Lower lobe of right lung (tissue), 2 donors: ENCODE results near the gene GLRA3. TPM values are rescaled to one million over a fixed set of nuclear protein-coding genes. Genes with fewer than 3 reads are reported as not detected.

Source experiments
- ATAC-seq, 2 donors: fragments of 200-7000 bp; cut with Tn5 transposase; one replicate each; pipeline ENCODE4 v1.9.1; 2020 to 2022; ENCODE audit warnings: mild to moderate bottlenecking in 2 of 2, moderate library complexity in 2 of 2
- DNase-seq: peaks from one replicate; pipeline ENCODE4 v3.0.0-alpha.2; 2020
- H3K27ac ChIP-seq: fragments of 200-600 bp; one replicate; pipeline ENCODE4 v1.8.0; 2022
- H3K27me3 ChIP-seq: fragments of 200-600 bp; one replicate; pipeline ENCODE4 v1.8.0; 2022; ENCODE audit warnings: low read depth
- H3K36me3 ChIP-seq: fragments of 200-600 bp; one replicate; pipeline ENCODE4 v1.8.0; 2022; ENCODE audit warnings: mild to moderate bottlenecking
- H3K4me1 ChIP-seq: fragments of 200-600 bp; one replicate; pipeline ENCODE4 v1.8.0; 2022
- H3K4me3 ChIP-seq: fragments of 200-600 bp; one replicate; pipeline ENCODE4 v1.8.0; 2022; ENCODE audit warnings: mild to moderate bottlenecking
- H3K9me3 ChIP-seq: fragments of 200-600 bp; one replicate; pipeline ENCODE4 v1.8.0; 2022
- intact Hi-C: fragments of 100-400 bp; cut with DNase I; formaldehyde crosslinking; loops from one replicate; pipeline ENCODE4 v1.11.0; 2022
- total RNA-seq: library from RNA; stranded (reverse); fragmentation: NEBNext Ultra II Directional; extraction: Animal tissue kit (Norgen Biotek cat#: 25700); gene quantifications from one replicate; pipeline ENCODE4 v1.2.1, GENCODE V29; 2021
- TF ChIP-seq, protein P1 (sequence below): fragments of 200-600 bp; IDR thresholded peaks from one replicate; pipeline ENCODE4 v1.8.0; 2022; ENCODE audit warnings: antibody characterized with exemption, mild to moderate bottlenecking
- donor health status: DM: no; HTN: yes; CAD: no; lungs with severe emphysema.

Gene GLRA3
- total RNA-seq, 1 donor from 2014 or later: not detected

DNA sequence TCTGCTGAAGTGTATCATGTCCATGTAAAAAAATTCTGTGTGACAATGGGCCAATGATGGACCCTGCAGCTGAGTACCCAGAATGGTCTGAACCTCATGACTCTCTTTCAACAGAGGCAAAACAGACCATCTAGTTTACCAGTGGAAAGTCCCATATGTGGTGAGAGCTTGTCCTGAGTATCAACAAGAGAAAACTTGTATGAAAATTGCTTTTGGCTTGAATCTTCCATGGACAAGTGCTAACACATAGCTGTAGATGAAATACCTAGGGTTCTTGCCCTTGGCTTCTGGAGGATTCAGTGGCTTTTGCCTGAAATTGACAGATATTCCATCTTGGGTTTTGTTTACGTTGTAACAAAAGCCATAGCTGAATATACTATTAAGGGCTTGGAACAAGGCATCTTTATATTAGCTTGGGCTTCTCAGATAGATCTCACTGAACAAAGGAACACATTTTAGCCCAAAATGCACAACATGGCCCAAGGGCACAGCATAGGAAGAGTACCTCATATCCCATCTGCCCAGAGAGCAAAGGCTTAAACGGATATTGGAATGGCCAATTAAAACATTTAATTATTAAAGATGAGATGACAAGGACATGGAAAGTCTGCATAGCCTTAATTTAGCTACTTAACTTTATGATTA, 178.2 kb downstream of the GLRA3 start:
- H3K4me3 ChIP-seq: no peak overlapping the region
- DNase-seq: no peak
- H3K27ac ChIP-seq: no peak overlapping the region
- ATAC-seq: no peak
- H3K9me3 ChIP-seq: no peaks in the 10 kb centered on the region
- intact Hi-C loops: no loop called here
- H3K27me3 ChIP-seq: no peaks in the 10 kb centered on the region
- no peaks in the 10 kb centered on the region for H3K4me1 ChIP-seq
- TF ChIP-seq, protein P1, sequence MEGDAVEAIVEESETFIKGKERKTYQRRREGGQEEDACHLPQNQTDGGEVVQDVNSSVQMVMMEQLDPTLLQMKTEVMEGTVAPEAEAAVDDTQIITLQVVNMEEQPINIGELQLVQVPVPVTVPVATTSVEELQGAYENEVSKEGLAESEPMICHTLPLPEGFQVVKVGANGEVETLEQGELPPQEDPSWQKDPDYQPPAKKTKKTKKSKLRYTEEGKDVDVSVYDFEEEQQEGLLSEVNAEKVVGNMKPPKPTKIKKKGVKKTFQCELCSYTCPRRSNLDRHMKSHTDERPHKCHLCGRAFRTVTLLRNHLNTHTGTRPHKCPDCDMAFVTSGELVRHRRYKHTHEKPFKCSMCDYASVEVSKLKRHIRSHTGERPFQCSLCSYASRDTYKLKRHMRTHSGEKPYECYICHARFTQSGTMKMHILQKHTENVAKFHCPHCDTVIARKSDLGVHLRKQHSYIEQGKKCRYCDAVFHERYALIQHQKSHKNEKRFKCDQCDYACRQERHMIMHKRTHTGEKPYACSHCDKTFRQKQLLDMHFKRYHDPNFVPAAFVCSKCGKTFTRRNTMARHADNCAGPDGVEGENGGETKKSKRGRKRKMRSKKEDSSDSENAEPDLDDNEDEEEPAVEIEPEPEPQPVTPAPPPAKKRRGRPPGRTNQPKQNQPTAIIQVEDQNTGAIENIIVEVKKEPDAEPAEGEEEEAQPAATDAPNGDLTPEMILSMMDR: no peak
- H3K36me3 ChIP-seq: no peaks in the 10 kb centered on the region

DNA sequence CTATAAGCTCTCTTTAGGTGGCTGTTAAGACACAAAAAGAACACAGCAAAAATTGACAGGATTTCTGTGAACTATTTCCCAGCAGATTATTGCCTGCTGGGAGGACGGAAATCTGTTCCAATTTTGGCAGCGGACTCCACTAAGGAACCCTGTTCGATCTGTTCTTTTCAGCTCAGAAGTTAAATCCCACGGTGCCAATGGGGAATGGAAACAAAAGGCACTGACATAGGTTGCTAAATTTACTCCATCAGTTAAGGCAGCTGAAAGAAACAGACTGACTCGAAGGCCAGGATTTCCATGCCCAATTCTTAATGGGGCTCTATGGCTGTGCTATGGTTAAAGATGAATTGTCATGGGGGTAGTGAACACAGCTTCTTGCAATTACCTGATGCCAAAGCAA, 180.2 kb downstream of the GLRA3 start:
- Histone ChIP-seq H3K4me1 (no peaks in the 10 kb centered on the region), H3K9me3 (no peaks in the 10 kb centered on the region), H3K27me3 (no peaks in the 10 kb centered on the region), H3K36me3 (no peaks in the 10 kb centered on the region), H3K4me3 (no peak overlapping the region), H3K27ac (no peak overlapping the region)
- DNase-seq (no peak), ATAC-seq (no peak)
- TF ChIP-seq, protein P1: no peak
- intact Hi-C loops: no loop called here

GRCh38 chr4:174646326-174646725, 182.7 kb downstream of the GLRA3 start:
- intact Hi-C loops: no loop called here
- TF ChIP-seq, protein P1: no peak
- DNase-seq (no peak), ATAC-seq (no peak)
- Histone ChIP-seq H3K4me1 (no peaks in the 10 kb centered on the region), H3K36me3 (no peaks in the 10 kb centered on the region), H3K4me3 (no peak overlapping the region), H3K9me3 (no peaks in the 10 kb centered on the region), H3K27ac (no peak overlapping the region), H3K27me3 (no peaks in the 10 kb centered on the region)

DNA sequence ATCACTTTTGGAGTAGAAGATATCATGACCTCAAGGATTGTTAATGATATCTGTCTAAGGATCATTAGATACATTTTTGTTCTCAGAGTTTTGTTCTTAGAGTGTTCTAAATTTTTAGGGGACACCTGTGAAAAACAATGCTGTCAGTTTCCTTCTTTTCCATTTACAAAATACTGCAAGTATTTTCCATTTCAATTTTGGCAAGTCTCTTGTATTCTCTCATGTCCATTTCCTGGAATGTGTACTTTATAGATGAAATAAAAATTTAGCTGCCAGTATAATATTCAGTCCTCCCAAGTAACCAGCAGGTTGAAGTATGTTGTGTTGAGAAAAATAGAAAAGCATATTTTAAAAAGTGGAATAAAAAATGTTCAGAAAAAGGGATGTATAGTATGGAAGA, 188.9 kb downstream of the GLRA3 start:
- H3K27ac ChIP-seq: no peak overlapping the region
- no peaks in the 10 kb centered on the region for H3K27me3 ChIP-seq
- no peak for ATAC-seq
- no peaks in the 10 kb centered on the region for H3K9me3 ChIP-seq
- H3K36me3 ChIP-seq: no peaks in the 10 kb centered on the region
- TF ChIP-seq, protein P1: no peak
- DNase-seq: no peak
- H3K4me1 ChIP-seq: no peaks in the 10 kb centered on the region
- H3K4me3 ChIP-seq: no peak overlapping the region
- intact Hi-C loops: no loop called here

DNA sequence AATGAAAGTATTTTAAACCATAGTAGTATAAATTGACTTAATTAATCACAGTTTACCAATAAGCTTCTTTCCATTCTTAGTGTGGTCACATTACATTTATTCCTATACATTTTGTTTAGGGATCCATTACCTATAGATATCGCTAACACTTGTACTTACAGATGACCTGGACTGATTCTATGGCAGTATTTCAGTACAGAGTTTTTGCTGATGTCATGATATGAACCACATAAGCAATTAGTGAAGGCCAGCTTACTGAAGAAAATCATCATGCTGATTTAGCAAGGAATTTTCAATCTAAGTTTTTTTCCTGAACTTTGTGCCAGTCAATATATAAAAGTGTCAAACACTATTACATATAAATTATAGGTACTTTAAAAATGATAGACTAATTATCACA, 193.3 kb downstream of the GLRA3 start:
- TF ChIP-seq, protein P1: no peak
- Histone ChIP-seq H3K27me3 (no peaks in the 10 kb centered on the region), H3K9me3 (no peaks in the 10 kb centered on the region), H3K4me1 (peaks cover 5% of the 10 kb centered on the region), H3K36me3 (no peaks in the 10 kb centered on the region), H3K27ac (no peak overlapping the region), H3K4me3 (no peak overlapping the region)
- intact Hi-C loops: no loop called here
- no peak for ATAC-seq
- DNase-seq: no peak
